HG03108 (cell line): ENCODE results near the gene SYT9.
"Not testable (repeated sequence)": the region's sequence is repeated elsewhere in the genome, so short reads cannot be mapped to it uniquely, and the experiment has no call there.

Experiments
- ATAC-seq: cut with Tn5 transposase; IDR thresholded peaks from one replicate; pipeline ENCODE4 v1.9.1; 2021; ENCODE audit warnings: moderate library complexity; ENCODE audit not compliant: unreplicated experiment

The SYT9 gene

GRCh38 chr11:7332451-7332850 is 80.7 kb downstream of the SYT9 start:
- ATAC-seq: no peak

GRCh38 chr11:7332962-7333361 is 81.3 kb downstream of the SYT9 start:
- ATAC-seq: no peak

GRCh38 chr11:7335442-7335841 is 83.7 kb downstream of the SYT9 start:
- not testable (repeated sequence) for ATAC-seq

- no peak for ATAC-seq
Observed at GRCh38 chr11:7341551-7341950, 89.8 kb downstream of the SYT9 start.

- no peak for ATAC-seq
Observed at GRCh38 chr11:7347611-7348431, 96.1 kb downstream of the SYT9 start.

GRCh38 chr11:7348432-7349304 is 97.0 kb downstream of the SYT9 start:
- ATAC-seq: no peak

- no peak for ATAC-seq
Observed at GRCh38 chr11:7351228-7351627, 99.5 kb downstream of the SYT9 start.

GRCh38 chr11:7353100-7353499 is 101.4 kb downstream of the SYT9 start:
- no peak for ATAC-seq

- no peak for ATAC-seq
Observed at GRCh38 chr11:7364660-7365059, 113.0 kb downstream of the SYT9 start.

GRCh38 chr11:7367803-7368202 is 116.1 kb downstream of the SYT9 start:
- ATAC-seq: no peak

- no peak for ATAC-seq
Observed at GRCh38 chr11:7376386-7376785, 124.7 kb downstream of the SYT9 start.

GRCh38 chr11:7381937-7382336 is 130.2 kb downstream of the SYT9 start:
- ATAC-seq: peak; percentile 42

- ATAC-seq: no peak
Observed at GRCh38 chr11:7383406-7383805, 131.7 kb downstream of the SYT9 start.

- no peak for ATAC-seq
Observed at GRCh38 chr11:7384691-7385090, 133.0 kb downstream of the SYT9 start.

- ATAC-seq: no peak
Observed at GRCh38 chr11:7385532-7385931, 133.8 kb downstream of the SYT9 start.

GRCh38 chr11:7413961-7414915 is 162.5 kb downstream of the SYT9 start:
- ATAC-seq: no peak

- no peak for ATAC-seq
Observed at GRCh38 chr11:7414973-7415817, 163.5 kb downstream of the SYT9 start.

- no peak for ATAC-seq
Observed at GRCh38 chr11:7416080-7416479, 164.4 kb downstream of the SYT9 start.

- ATAC-seq: no peak
Observed at GRCh38 chr11:7417328-7417727, 165.6 kb downstream of the SYT9 start.

GRCh38 chr11:7418061-7418460 is 166.4 kb downstream of the SYT9 start:
- no peak for ATAC-seq
